ENCODE measurements around the gene P4HTM. TPM values are rescaled to one million over a fixed set of nuclear protein-coding genes. Genes with fewer than 3 reads are reported as not detected.

Gene P4HTM
- polyA plus RNA-seq, 1 donor: 46.5 TPM

DNA sequence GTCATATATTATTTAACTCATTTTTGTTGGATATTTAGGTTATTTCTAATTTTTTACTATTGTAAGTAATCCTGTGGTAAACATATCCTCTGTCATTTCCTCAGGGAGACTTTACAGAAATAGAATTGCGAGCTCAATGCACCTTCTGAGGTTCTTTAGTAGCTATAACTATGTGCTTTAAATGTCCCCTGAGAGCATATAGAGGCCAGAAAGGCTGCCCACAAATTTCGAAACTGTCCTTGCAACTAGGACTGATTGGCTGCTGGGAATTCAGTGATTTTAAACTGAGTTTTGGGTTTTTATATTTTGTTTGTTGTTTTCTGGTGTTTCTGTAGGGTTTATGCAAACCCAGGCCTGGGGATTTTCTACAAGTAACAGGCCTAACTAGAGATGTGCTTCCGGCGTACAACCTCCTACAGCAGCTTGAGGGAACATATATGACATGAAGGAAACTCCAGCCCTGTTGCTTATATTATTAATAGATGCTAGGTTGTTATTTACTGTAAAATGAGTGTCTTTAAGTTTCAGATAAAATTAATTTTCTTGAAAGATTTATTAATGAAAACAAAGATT, 29.1 kb upstream of the P4HTM start:
- DNase-seq: no peak
- H3K4me3 ChIP-seq (ENCODE audit: low read length): no peak overlapping the region

DNA sequence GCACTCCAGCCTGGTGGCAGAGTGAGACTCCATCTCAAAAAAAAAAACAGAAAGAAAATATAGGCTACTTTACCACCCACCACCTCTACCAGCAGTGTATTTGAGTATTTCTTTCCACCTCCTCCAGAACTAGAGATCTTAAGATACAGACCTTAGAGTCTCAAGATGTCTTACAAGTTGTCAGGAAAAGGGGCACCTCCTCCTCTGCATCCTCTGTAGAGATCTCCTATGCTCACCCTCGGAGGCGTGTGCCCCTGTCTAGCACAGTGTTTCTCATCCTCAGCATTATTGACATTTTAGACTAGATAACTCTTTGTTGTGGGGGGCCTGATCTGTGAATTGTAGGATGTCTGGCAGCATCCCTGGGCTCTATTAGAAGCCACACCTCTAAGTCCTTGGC, 27.7 kb upstream of the P4HTM start:
- Histone ChIP-seq H3K4me3 (ENCODE audit: low read length) (no peak overlapping the region), H3K36me3 (ENCODE audit: control insufficient read depth, insufficient read depth, low read length) (peaks cover 43% of the 10 kb centered on the region), H3K9me3 (ENCODE audit: control insufficient read depth, low read depth, low read length) (no peaks in the 10 kb centered on the region), H3K4me1 (ENCODE audit: control insufficient read depth, insufficient read depth, low read length) (no peaks in the 10 kb centered on the region), H3K27me3 (ENCODE audit: control insufficient read depth, insufficient read depth, low read length) (no peaks in the 10 kb centered on the region), H3K27ac (ENCODE audit: low read length) (no peak overlapping the region)
- no CpG with 5 or more reads among the region's 2 CpGs for WGBS (ENCODE audit: insufficient coverage, low lambda C conversion rate)
- DNase-seq: no peak

More for the DNA sequence above, 29.1 kb upstream of the P4HTM start:
- no peaks in the 10 kb centered on the region for H3K9me3 ChIP-seq (ENCODE audit: control insufficient read depth, low read depth, low read length)
- H3K36me3 ChIP-seq (ENCODE audit: control insufficient read depth, insufficient read depth, low read length): peaks cover 31% of the 10 kb centered on the region
- WGBS (ENCODE audit: insufficient coverage, low lambda C conversion rate): no CpG with 5 or more reads among the region's 4 CpGs
- no peaks in the 10 kb centered on the region for H3K4me1 ChIP-seq (ENCODE audit: control insufficient read depth, insufficient read depth, low read length)
- H3K27me3 ChIP-seq (ENCODE audit: control insufficient read depth, insufficient read depth, low read length): no peaks in the 10 kb centered on the region
- no peak overlapping the region for H3K27ac ChIP-seq (ENCODE audit: low read length)

DNA sequence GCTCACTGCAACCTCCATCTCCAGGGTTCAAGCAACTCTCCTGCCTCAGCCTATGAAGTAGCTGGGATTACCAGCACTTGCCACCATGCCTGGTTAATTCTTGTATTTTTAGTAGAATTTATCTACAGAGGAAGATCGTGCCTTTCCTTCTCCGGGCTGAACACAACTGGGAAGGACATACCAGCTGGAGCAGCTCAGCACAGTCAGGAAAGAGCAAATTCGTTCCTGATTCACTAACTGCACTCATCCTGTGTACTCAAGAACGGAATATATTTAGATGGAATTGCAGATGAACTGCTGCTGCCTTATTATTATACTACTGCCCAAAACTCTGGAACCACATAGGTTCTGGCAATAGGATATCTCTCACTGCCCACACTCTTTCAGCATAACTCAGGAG, 27.1 kb upstream of the P4HTM start:
- Histone ChIP-seq H3K9me3 (ENCODE audit: control insufficient read depth, low read depth, low read length) (no peaks in the 10 kb centered on the region), H3K36me3 (ENCODE audit: control insufficient read depth, insufficient read depth, low read length) (peaks cover 42% of the 10 kb centered on the region), H3K4me3 (ENCODE audit: low read length) (no peak overlapping the region), H3K27ac (ENCODE audit: low read length) (no peak overlapping the region), H3K4me1 (ENCODE audit: control insufficient read depth, insufficient read depth, low read length) (no peaks in the 10 kb centered on the region), H3K27me3 (ENCODE audit: control insufficient read depth, insufficient read depth, low read length) (no peaks in the 10 kb centered on the region)
- WGBS (ENCODE audit: insufficient coverage, low lambda C conversion rate): no CpG with 5 or more reads among the region's 4 CpGs
- no peak for DNase-seq

DNA sequence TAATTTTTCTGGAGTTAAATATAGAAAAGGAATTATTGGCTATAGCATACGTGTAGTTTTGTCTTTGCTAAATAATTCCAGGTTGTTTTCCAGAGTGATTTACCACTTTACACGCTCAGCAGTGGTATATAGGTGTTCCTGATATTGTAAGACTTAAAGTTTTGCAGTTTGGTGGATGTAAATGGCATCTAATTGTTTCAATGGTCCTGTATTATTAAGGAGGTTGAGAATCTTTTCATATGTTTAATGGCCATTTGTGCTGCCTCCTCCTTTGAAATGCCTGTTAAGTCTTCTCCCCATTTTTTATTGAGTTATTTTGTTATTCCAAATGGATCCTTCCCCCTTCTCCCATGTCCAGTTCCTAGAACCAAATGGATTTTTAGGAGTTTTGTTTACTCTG, 26.4 kb upstream of the P4HTM start:
- no peaks in the 10 kb centered on the region for H3K4me1 ChIP-seq (ENCODE audit: control insufficient read depth, insufficient read depth, low read length)
- DNase-seq: no peak
- no peaks in the 10 kb centered on the region for H3K9me3 ChIP-seq (ENCODE audit: control insufficient read depth, low read depth, low read length)
- no CpG with 5 or more reads among the region's 2 CpGs for WGBS (ENCODE audit: insufficient coverage, low lambda C conversion rate)
- H3K4me3 ChIP-seq (ENCODE audit: low read length): no peak overlapping the region
- H3K27ac ChIP-seq (ENCODE audit: low read length): no peak overlapping the region
- no peaks in the 10 kb centered on the region for H3K27me3 ChIP-seq (ENCODE audit: control insufficient read depth, insufficient read depth, low read length)
- peaks cover 41% of the 10 kb centered on the region for H3K36me3 ChIP-seq (ENCODE audit: control insufficient read depth, insufficient read depth, low read length)

DNA sequence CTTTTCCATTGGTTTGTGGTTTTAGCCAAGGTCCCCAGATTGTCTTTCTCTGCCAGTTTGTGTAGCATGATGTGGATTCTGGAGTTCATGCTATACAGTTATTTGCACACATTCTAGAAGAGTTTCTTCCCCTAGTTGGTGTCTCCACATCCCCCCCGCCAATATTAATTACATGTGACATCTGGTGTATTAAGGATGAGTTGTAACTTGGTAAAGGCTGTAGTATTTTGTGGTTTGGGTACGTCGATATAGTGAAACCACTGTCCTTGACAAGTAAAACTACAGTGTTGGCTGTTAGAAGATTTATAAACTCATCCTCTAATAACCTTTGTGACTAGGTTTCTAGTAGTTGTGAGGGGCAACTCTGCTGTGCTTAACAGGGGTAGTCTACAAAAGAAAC, 23.7 kb upstream of the P4HTM start:
- peaks cover 59% of the 10 kb centered on the region for H3K36me3 ChIP-seq (ENCODE audit: control insufficient read depth, insufficient read depth, low read length)
- H3K4me3 ChIP-seq (ENCODE audit: low read length): no peak overlapping the region
- WGBS (ENCODE audit: insufficient coverage, low lambda C conversion rate): no CpG with 5 or more reads among the region's 3 CpGs
- H3K4me1 ChIP-seq (ENCODE audit: control insufficient read depth, insufficient read depth, low read length): no peaks in the 10 kb centered on the region
- no peak overlapping the region for H3K27ac ChIP-seq (ENCODE audit: low read length)
- DNase-seq: no peak
- H3K27me3 ChIP-seq (ENCODE audit: control insufficient read depth, insufficient read depth, low read length): no peaks in the 10 kb centered on the region
- H3K9me3 ChIP-seq (ENCODE audit: control insufficient read depth, low read depth, low read length): no peaks in the 10 kb centered on the region

DNA sequence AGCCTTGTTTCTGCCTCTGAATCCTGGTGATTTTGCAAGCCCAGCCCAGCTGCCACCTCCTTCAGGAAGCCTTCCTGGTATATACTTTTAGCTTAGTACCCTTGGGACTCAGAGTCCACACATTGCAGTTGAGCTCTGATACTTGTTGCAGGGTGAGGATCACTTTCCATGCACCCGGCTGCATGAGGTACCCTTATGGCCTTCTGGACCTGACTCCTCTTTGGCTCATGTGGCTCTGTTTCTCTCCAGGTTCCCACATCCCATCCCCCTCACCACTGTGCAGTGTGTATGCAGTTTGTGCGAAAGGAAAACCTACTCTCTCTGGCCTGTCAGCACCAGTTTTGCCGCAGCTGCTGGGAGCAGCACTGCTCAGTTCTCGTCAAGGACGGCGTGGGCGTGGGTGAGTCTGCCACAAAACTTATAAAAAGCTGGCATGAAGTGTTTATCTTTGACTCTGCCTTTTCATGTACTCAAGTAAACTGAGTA, 23.1 kb upstream of the P4HTM start:
- no peak for DNase-seq
- H3K9me3 ChIP-seq (ENCODE audit: control insufficient read depth, low read depth, low read length): no peaks in the 10 kb centered on the region
- no peak overlapping the region for H3K27ac ChIP-seq (ENCODE audit: low read length)
- H3K36me3 ChIP-seq (ENCODE audit: control insufficient read depth, insufficient read depth, low read length): peaks cover 65% of the 10 kb centered on the region
- no peaks in the 10 kb centered on the region for H3K4me1 ChIP-seq (ENCODE audit: control insufficient read depth, insufficient read depth, low read length)
- WGBS (ENCODE audit: insufficient coverage, low lambda C conversion rate): no CpG with 5 or more reads among the region's 7 CpGs
- no peaks in the 10 kb centered on the region for H3K27me3 ChIP-seq (ENCODE audit: control insufficient read depth, insufficient read depth, low read length)
- no peak overlapping the region for H3K4me3 ChIP-seq (ENCODE audit: low read length)

DNA sequence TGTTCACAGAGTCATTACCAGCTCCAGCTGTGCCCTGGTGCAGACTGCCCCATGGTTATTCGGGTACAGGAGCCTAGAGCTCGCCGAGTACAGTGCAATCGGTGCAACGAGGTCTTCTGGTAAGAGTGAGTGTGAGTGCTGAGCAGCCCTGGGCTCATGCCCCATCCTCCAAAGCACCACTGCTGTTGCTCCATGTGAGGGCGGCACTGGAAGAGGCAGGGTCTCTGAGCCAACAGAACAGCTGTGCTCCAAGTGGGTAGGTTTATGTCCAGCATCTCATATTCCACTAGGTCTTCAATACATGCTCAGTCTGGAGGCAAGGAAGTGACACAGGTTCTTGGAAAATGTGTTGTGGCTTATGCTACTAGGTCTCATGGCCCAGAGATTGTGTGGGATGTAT, 19.5 kb upstream of the P4HTM start:
- Histone ChIP-seq H3K4me3 (ENCODE audit: low read length) (no peak overlapping the region), H3K9me3 (ENCODE audit: control insufficient read depth, low read depth, low read length) (no peaks in the 10 kb centered on the region), H3K27me3 (ENCODE audit: control insufficient read depth, insufficient read depth, low read length) (no peaks in the 10 kb centered on the region), H3K4me1 (ENCODE audit: control insufficient read depth, insufficient read depth, low read length) (no peaks in the 10 kb centered on the region), H3K27ac (ENCODE audit: low read length) (no peak overlapping the region), H3K36me3 (ENCODE audit: control insufficient read depth, insufficient read depth, low read length) (peaks cover 77% of the 10 kb centered on the region)
- DNase-seq: no peak
- WGBS (ENCODE audit: insufficient coverage, low lambda C conversion rate): no CpG with 5 or more reads among the region's 6 CpGs

DNA sequence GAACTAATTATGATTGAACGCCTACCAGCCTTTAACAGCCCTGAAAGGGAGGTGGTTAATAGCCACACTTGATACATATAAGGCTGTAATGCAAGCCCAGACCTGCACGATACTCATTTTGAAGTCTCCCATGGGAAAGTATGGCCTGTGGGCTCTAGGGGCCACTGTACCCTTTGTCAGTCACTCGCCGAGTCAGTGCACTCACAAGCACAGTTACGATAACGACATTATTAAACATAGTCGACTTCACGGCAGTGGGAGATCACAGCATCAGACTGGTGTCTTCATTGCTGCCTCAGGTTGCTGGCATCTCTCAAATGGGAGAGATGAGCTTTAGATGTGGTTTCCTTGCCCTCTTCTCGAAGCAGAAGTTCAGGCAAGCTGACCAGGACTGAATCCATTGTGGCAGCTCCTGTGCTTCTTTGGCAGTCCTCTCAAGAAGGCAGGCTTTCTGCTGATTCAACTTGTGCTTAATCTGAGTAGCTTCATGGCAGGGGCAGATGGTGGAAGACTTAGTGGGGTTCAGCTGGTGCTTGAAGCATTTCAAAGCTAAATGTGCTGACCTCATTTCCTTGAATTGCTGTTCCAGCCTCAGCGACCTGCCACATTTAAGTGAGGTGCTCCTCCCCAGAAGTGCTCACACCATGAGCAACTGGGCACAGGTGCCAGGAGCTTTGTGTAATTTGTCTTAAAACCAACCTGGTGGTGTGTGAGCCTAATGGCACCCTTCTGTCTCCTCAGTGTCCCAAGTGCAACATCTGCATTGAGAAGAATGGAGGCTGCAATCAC, 15.8 kb upstream of the P4HTM start:
- H3K27me3 ChIP-seq (ENCODE audit: control insufficient read depth, insufficient read depth, low read length): no peaks in the 10 kb centered on the region
- no peaks in the 10 kb centered on the region for H3K4me1 ChIP-seq (ENCODE audit: control insufficient read depth, insufficient read depth, low read length)
- H3K36me3 ChIP-seq (ENCODE audit: control insufficient read depth, insufficient read depth, low read length): peaks cover 81% of the 10 kb centered on the region
- WGBS (ENCODE audit: insufficient coverage, low lambda C conversion rate): no CpG with 5 or more reads among the region's 10 CpGs
- H3K4me3 ChIP-seq (ENCODE audit: low read length): no peak overlapping the region
- DNase-seq: no peak
- H3K9me3 ChIP-seq (ENCODE audit: control insufficient read depth, low read depth, low read length): no peaks in the 10 kb centered on the region
- no peak overlapping the region for H3K27ac ChIP-seq (ENCODE audit: low read length)

DNA sequence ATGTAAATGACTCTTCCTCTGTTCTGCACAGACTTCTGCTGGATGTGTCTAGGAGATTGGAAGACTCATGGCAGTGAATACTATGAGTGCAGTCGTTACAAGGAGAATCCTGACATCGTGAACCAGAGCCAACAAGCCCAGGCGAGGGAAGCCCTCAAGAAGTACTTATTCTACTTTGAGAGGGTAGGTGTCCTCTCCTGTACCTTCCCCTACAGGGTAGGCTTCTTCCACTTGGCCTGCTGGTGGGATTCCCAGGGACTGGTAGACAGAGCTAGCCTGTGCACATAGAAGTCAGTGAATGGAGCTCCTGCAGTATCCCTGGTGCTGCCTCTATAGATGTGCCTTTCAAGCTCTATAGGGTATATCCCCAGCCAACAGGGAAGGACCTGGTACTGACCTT, 10.6 kb upstream of the P4HTM start:
- no peaks in the 10 kb centered on the region for H3K27me3 ChIP-seq (ENCODE audit: control insufficient read depth, insufficient read depth, low read length)
- H3K9me3 ChIP-seq (ENCODE audit: control insufficient read depth, low read depth, low read length): no peaks in the 10 kb centered on the region
- H3K4me1 ChIP-seq (ENCODE audit: control insufficient read depth, insufficient read depth, low read length): peaks cover 2% of the 10 kb centered on the region
- H3K36me3 ChIP-seq (ENCODE audit: control insufficient read depth, insufficient read depth, low read length): peaks cover 84% of the 10 kb centered on the region
- H3K4me3 ChIP-seq (ENCODE audit: low read length): no peak overlapping the region
- no peak overlapping the region for H3K27ac ChIP-seq (ENCODE audit: low read length)
- DNase-seq: no peak
- WGBS (ENCODE audit: insufficient coverage, low lambda C conversion rate): no CpG with 5 or more reads among the region's 3 CpGs

DNA sequence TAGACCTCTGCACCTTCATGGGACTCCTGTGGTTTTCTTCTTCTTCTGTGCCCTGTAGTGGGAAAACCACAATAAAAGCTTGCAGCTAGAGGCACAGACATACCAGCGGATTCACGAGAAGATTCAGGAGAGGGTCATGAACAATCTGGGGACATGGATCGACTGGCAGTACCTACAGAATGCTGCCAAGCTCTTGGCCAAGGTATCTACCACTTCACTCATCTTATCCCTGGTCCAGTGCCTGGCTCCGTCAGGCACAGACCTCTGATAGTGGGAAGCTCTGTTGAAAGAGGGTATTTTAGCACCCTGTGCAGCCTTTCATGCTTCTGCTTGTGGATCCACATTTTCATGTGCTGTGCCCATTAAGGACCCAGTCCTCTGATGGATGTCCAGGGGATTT, 9.7 kb upstream of the P4HTM start:
- Histone ChIP-seq H3K9me3 (ENCODE audit: control insufficient read depth, low read depth, low read length) (no peaks in the 10 kb centered on the region), H3K36me3 (ENCODE audit: control insufficient read depth, insufficient read depth, low read length) (peaks cover 81% of the 10 kb centered on the region), H3K27ac (ENCODE audit: low read length) (no peak overlapping the region), H3K4me1 (ENCODE audit: control insufficient read depth, insufficient read depth, low read length) (peaks cover 2% of the 10 kb centered on the region), H3K27me3 (ENCODE audit: control insufficient read depth, insufficient read depth, low read length) (no peaks in the 10 kb centered on the region), H3K4me3 (ENCODE audit: low read length) (no peak overlapping the region)
- no CpG with 5 or more reads among the region's 4 CpGs for WGBS (ENCODE audit: insufficient coverage, low lambda C conversion rate)
- DNase-seq: no peak

DNA sequence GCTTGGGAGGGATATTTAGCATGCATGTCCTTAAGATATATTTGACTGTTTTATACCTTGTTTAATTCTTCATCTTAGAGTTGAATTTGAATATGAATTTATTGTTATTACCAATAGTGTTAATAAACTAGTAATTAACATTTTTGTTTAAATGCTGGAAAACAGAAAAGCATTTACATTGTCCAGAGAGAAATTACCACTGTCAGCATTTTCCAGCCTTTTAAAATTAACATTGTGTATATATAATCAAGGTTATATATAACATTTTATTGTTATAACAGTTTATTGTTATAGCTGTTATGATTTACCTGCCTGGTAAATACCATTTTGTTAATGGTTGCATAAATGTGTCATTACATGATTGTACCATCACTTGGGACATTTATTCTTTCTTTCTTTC, 8.0 kb upstream of the P4HTM start:
- no peak overlapping the region for H3K4me3 ChIP-seq (ENCODE audit: low read length)
- H3K4me1 ChIP-seq (ENCODE audit: control insufficient read depth, insufficient read depth, low read length): peaks cover 2% of the 10 kb centered on the region
- H3K27me3 ChIP-seq (ENCODE audit: control insufficient read depth, insufficient read depth, low read length): no peaks in the 10 kb centered on the region
- DNase-seq: no peak
- peaks cover 79% of the 10 kb centered on the region for H3K36me3 ChIP-seq (ENCODE audit: control insufficient read depth, insufficient read depth, low read length)
- H3K9me3 ChIP-seq (ENCODE audit: control insufficient read depth, low read depth, low read length): no peaks in the 10 kb centered on the region
- H3K27ac ChIP-seq (ENCODE audit: low read length): no peak overlapping the region

Measured in large intestine (tissue), 3 donors.